ENCODE data around the gene TASOR. TPM values are rescaled to one million over a fixed set of nuclear protein-coding genes. Genes with fewer than 3 reads are reported as not detected.

Gene TASOR
- total and polyA plus RNA-seq, 4 donors, result 5.6 to 51.3 (median 19.2) TPM

DNA sequence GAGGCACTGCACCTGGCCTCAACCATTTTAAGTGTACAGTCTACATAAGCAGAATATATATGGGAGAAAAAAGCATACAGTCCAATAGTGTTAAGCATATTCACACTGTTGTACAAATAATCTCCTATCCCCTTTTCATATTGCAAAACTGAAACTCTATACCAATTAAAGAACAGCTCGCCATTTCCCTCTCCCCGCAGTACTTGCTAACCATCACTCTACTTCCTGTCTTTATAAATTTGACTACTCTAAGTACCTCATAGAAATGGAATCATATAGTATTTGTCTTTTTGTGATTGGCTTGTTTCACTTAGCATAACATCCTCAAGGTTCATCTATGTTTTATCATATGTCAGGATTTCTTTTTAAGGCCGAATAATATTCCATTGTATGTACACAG, 21.6 kb upstream of the TASOR start:
- WGBS, result 83% methylated on average over 3 of the region's 3 CpGs
- Histone ChIP-seq H3K27ac (ENCODE audit: low read depth in 1 of 2, low read length in 2 of 2) (no peak overlapping the region), H3K4me3 (ENCODE audit: low read depth in 1 of 3, low read length in 3 of 3) (no peak overlapping the region), H3K36me3 (ENCODE audit: control insufficient read depth in 4 of 4, insufficient read depth in 3 of 4, low read depth in 1 of 4, low read length in 3 of 4) (no peaks in the 10 kb centered on the region), H3K27me3 (ENCODE audit: control insufficient read depth in 4 of 4, insufficient read depth in 4 of 4, low read length in 3 of 4) (no peaks in the 10 kb centered on the region), H3K4me1 (ENCODE audit: control insufficient read depth in 4 of 4, insufficient read depth in 4 of 4, low read length in 3 of 4) (no peaks in the 10 kb centered on the region), H3K9me3 (ENCODE audit: control insufficient read depth in 4 of 4, low read length in 3 of 4) (no peaks in the 10 kb centered on the region), H3K9ac (ENCODE audit: low read depth in 1 of 2, low read length in 2 of 2) (no peak overlapping the region)
- no peak for TF ChIP-seq RAD21 (IDR thresholded peaks at IDR 0.05)
- TF ChIP-seq, protein P1, sequence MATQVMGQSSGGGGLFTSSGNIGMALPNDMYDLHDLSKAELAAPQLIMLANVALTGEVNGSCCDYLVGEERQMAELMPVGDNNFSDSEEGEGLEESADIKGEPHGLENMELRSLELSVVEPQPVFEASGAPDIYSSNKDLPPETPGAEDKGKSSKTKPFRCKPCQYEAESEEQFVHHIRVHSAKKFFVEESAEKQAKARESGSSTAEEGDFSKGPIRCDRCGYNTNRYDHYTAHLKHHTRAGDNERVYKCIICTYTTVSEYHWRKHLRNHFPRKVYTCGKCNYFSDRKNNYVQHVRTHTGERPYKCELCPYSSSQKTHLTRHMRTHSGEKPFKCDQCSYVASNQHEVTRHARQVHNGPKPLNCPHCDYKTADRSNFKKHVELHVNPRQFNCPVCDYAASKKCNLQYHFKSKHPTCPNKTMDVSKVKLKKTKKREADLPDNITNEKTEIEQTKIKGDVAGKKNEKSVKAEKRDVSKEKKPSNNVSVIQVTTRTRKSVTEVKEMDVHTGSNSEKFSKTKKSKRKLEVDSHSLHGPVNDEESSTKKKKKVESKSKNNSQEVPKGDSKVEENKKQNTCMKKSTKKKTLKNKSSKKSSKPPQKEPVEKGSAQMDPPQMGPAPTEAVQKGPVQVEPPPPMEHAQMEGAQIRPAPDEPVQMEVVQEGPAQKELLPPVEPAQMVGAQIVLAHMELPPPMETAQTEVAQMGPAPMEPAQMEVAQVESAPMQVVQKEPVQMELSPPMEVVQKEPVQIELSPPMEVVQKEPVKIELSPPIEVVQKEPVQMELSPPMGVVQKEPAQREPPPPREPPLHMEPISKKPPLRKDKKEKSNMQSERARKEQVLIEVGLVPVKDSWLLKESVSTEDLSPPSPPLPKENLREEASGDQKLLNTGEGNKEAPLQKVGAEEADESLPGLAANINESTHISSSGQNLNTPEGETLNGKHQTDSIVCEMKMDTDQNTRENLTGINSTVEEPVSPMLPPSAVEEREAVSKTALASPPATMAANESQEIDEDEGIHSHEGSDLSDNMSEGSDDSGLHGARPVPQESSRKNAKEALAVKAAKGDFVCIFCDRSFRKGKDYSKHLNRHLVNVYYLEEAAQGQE (IDR thresholded peaks at IDR 0.05), result no peak
- TF ChIP-seq TAF1 (conservative IDR thresholded peaks at IDR 0.05), result no peak
- no peak for TF ChIP-seq YY1 (IDR thresholded peaks at IDR 0.05)
- TF ChIP-seq HNF4A (conservative IDR thresholded peaks at IDR 0.05), result no peak
- TF ChIP-seq, protein P2, sequence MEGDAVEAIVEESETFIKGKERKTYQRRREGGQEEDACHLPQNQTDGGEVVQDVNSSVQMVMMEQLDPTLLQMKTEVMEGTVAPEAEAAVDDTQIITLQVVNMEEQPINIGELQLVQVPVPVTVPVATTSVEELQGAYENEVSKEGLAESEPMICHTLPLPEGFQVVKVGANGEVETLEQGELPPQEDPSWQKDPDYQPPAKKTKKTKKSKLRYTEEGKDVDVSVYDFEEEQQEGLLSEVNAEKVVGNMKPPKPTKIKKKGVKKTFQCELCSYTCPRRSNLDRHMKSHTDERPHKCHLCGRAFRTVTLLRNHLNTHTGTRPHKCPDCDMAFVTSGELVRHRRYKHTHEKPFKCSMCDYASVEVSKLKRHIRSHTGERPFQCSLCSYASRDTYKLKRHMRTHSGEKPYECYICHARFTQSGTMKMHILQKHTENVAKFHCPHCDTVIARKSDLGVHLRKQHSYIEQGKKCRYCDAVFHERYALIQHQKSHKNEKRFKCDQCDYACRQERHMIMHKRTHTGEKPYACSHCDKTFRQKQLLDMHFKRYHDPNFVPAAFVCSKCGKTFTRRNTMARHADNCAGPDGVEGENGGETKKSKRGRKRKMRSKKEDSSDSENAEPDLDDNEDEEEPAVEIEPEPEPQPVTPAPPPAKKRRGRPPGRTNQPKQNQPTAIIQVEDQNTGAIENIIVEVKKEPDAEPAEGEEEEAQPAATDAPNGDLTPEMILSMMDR (IDR thresholded peaks at IDR 0.05; ENCODE audit: low read depth, low read length, missing input control), result no peak
- no peak for TF ChIP-seq EGR1 (IDR thresholded peaks at IDR 0.05; ENCODE audit: low read depth in 2 of 2)
- TF ChIP-seq GABPA (IDR thresholded peaks at IDR 0.05 in 1 of 2, conservative IDR thresholded peaks at IDR 0.05 in 1 of 2), result no peak
- no peak for TF ChIP-seq FOXA2 (IDR thresholded peaks at IDR 0.05)
- TF ChIP-seq NR2F2 (IDR thresholded peaks at IDR 0.05), result no peak
- TF ChIP-seq SP1 (IDR thresholded peaks at IDR 0.05), result no peak
- TF ChIP-seq, protein P3, sequence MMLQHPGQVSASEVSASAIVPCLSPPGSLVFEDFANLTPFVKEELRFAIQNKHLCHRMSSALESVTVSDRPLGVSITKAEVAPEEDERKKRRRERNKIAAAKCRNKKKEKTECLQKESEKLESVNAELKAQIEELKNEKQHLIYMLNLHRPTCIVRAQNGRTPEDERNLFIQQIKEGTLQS (IDR thresholded peaks at IDR 0.05), result no peak
- TF ChIP-seq FOXA1 (IDR thresholded peaks at IDR 0.05), result no peak
- TF ChIP-seq HNF4G (IDR thresholded peaks at IDR 0.05), result no peak
- TF ChIP-seq RXRA (IDR thresholded peaks at IDR 0.05), result no peak
- TF ChIP-seq, protein P4, sequence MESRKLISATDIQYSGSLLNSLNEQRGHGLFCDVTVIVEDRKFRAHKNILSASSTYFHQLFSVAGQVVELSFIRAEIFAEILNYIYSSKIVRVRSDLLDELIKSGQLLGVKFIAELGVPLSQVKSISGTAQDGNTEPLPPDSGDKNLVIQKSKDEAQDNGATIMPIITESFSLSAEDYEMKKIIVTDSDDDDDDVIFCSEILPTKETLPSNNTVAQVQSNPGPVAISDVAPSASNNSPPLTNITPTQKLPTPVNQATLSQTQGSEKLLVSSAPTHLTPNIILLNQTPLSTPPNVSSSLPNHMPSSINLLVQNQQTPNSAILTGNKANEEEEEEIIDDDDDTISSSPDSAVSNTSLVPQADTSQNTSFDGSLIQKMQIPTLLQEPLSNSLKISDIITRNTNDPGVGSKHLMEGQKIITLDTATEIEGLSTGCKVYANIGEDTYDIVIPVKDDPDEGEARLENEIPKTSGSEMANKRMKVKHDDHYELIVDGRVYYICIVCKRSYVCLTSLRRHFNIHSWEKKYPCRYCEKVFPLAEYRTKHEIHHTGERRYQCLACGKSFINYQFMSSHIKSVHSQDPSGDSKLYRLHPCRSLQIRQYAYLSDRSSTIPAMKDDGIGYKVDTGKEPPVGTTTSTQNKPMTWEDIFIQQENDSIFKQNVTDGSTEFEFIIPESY (IDR thresholded peaks at IDR 0.05), result no peak
- TF ChIP-seq JUND (IDR thresholded peaks at IDR 0.05), result no peak
- TF ChIP-seq, protein P5, sequence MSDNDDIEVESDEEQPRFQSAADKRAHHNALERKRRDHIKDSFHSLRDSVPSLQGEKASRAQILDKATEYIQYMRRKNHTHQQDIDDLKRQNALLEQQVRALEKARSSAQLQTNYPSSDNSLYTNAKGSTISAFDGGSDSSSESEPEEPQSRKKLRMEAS (IDR thresholded peaks at IDR 0.05), result no peak
- DNase-seq (ENCODE audit: low spot score), result no peak
